HUES64 (cell line): ENCODE data around the gene RAE1.

Experiments
- H3K27ac ChIP-seq: 2 replicates; pipeline ENCODE4 v1.7.0; 2013; ENCODE audit warnings: low read depth, low read length, inconsistent platforms
- H3K27me3 ChIP-seq: 2 replicates; pipeline ENCODE4 v1.6.1; 2013; ENCODE audit warnings: mild to moderate bottlenecking, low read length; ENCODE audit not compliant: insufficient read depth
- H3K36me3 ChIP-seq: 2 replicates; pipeline ENCODE4 v1.6.1; 2013; ENCODE audit warnings: mild to moderate bottlenecking, low read length; ENCODE audit not compliant: insufficient read depth
- H3K4me1 ChIP-seq: 2 replicates; pipeline ENCODE4 v1.6.1; 2013; ENCODE audit warnings: mild to moderate bottlenecking, low read length, moderate library complexity; ENCODE audit not compliant: insufficient read depth
- H3K4me3 ChIP-seq: 2 replicates; pipeline ENCODE4 v1.5.1; 2013; ENCODE audit warnings: mild to moderate bottlenecking, low read length, moderate library complexity
- H3K9ac ChIP-seq: 2 replicates; pipeline ENCODE4 v1.6.1; 2013; ENCODE audit warnings: mild to moderate bottlenecking, low read depth, low read length
- H3K9me3 ChIP-seq: 2 replicates; pipeline ENCODE4 v1.6.1; 2013; ENCODE audit warnings: low read depth, low read length; ENCODE audit not compliant: insufficient read depth
- WGBS: fragments of 150-250, 120-280 bp; methylation state at CpG from one replicate; pipeline ENCODE4 v1.1.7; 2013; ENCODE audit warnings: missing lambda C conversion rate; 5-methylcytosine and 5-hydroxymethylcytosine counted together

Gene RAE1

DNA sequence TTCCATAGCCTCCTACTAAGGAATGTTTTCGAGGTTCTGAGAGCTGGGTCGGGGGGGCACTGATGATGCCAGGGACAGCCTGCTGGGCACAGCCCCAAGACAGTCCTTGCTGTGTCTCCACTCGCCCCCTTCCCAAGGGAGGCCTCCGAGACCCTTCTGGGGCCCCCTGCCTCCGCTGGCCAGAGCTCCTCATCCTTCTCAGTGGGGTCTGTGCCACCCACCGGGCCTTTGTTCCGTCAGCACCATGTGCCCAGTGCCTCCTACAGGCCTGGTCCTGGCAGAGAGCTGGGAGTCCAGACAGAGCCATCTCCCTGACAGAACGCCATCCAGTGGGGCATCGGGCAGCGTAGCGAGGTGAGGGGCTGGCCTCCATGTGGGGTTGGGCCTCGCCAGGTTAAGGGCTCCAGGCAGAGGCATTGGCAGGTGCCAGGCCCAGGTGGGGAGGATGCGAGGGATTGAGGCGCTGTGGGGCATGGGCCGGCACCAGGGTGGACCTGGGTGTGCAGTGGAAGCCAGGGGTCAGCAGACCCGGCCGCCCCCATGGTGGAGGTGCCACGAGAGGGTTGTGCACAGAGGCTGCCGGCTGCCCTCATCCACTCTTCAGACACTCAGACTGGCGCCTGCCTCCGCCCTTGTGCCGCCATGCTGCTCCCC, 53.5 kb downstream of the RAE1 start:
- Histone ChIP-seq H3K36me3 (peaks cover 81% of the 10 kb centered on the region), H3K9me3 (no peaks in the 10 kb centered on the region), H3K4me1 (no peaks in the 10 kb centered on the region)

DNA sequence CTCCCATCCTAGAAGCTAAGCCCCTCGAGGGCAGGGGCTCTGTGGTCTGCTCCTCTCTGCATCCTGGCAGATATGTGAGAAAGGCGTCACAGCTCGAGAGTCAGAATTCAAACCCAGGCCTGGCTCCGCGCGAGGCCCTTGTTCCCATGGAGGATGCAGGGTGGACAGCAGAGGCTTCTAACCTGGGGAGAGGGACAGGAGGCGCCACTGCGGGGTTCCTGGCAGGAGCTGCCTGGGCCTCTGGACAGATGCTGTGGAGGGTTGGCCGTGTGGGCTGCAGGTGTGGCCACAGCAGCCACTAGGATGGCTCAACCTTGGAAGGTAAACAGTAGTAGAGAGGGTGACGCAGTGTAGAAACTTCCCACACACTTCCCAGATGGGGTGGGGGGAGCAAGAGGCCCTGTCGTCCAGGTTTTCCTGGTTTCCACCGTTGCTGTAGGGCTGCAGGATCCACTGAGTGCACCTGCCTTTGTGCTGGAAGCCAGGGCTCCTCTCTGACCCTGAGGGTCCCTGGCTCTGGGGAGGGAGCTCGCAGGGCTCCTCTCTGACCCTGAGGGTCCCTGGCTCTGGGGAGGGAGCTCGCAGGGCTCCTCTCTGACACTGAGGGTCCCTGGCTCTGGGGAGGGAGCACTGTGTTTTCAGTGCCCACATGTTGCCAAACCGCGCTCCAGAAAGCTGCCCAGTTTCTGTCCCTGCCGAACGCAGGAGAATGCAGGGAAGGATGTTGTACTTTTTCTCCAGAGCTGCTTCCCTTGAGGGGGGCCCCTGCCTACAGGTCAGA, 54.4 kb downstream of the RAE1 start:
- Histone ChIP-seq H3K4me3 (no peak overlapping the region), H3K27ac (no peak overlapping the region), H3K27me3 (no peaks in the 10 kb centered on the region), H3K36me3 (peaks cover 73% of the 10 kb centered on the region), H3K4me1 (no peaks in the 10 kb centered on the region), H3K9me3 (no peaks in the 10 kb centered on the region), H3K9ac (no peak overlapping the region)
- WGBS = 93% methylated on average over 18 of the region's 18 CpGs

More for the DNA sequence above, 53.5 kb downstream of the RAE1 start:
- Histone ChIP-seq H3K27ac (no peak overlapping the region), H3K27me3 (no peaks in the 10 kb centered on the region), H3K4me3 (no peak overlapping the region), H3K9ac (no peak overlapping the region)
- 94% methylated on average over 22 of the region's 22 CpGs for WGBS

DNA sequence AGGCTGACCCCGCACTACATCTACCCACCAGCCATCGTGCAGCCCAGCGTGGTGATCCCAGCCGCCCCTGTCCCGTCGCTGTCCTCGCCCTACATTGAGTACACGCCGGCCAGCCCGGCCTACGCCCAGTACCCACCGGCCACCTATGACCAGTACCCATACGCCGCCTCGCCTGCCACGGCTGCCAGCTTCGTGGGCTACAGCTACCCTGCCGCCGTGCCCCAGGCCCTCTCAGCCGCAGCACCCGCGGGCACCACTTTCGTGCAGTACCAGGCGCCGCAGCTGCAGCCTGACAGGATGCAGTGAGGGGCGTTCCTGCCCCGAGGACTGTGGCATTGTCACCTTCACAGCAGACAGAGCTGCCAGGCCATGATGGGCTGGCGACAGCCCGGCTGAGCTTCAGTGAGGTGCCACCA, 56.5 kb downstream of the RAE1 start:
- WGBS = 95% methylated on average over 29 of the region's 29 CpGs
- H3K27ac ChIP-seq = no peak overlapping the region
- peaks cover 54% of the 10 kb centered on the region for H3K36me3 ChIP-seq
- H3K9me3 ChIP-seq = no peaks in the 10 kb centered on the region
- H3K9ac ChIP-seq = no peak overlapping the region
- H3K27me3 ChIP-seq = no peaks in the 10 kb centered on the region
- H3K4me3 ChIP-seq = no peak overlapping the region
- H3K4me1 ChIP-seq = no peaks in the 10 kb centered on the region

DNA sequence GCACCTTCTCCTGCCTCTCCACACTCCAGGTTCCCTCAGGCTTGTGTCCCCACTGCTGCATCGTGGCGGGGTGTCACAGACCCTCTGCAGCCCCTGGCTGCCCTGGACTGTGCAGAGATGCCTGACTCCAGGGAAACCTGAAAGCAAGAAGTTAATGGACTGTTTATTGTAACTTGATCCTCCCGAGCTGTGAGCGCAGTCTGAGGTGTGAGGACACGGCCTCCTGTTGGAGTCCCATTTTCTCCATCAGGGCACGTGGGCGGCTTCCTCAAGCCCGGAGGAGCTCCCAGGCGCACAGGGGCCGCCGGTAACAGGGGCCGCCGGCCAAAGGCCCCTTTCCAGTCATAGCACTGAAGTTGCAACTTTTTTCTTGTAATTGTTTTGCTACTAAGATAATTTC, 57.1 kb downstream of the RAE1 start:
- no peaks in the 10 kb centered on the region for H3K27me3 ChIP-seq
- H3K9me3 ChIP-seq = no peaks in the 10 kb centered on the region
- no peak overlapping the region for H3K9ac ChIP-seq
- no peaks in the 10 kb centered on the region for H3K4me1 ChIP-seq
- no peak overlapping the region for H3K27ac ChIP-seq
- 96% methylated on average over 13 of the region's 13 CpGs for WGBS
- H3K36me3 ChIP-seq = peaks cover 51% of the 10 kb centered on the region
- no peak overlapping the region for H3K4me3 ChIP-seq

DNA sequence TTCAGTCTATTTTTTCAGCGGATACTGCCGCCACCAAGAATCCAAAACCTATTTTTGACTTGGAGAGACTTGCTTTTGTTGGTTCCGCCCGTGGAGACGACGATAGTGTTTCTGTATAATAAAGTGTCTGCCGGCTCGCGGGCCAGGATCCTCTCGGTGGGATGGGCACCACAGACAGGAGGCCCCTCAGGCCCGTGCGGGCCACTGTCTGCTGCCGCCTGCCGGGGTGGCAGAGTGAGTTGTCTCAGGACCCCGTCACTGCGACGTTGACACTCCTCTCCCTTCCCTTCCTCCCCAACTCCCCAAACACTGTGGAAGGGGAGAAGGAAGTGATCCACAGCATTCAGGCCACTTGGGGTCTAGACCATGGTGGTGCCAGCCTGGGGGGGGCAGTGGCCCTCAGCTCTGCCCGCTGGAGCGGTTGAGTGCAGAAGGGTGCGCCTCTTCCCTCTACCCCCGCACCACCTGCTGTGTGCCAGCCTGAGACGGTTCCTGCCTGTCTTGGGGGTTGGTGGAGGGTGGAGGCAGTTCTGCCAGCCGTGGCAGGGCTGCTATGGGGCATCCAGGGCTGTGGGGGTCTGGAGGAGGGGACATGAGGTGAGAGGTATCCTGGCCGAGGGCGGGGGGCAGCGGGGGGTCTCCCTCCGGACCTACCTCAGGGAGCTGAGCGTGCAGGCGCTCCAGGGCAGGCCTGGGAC, 57.6 kb downstream of the RAE1 start:
- Histone ChIP-seq H3K27ac (no peak overlapping the region), H3K4me1 (no peaks in the 10 kb centered on the region), H3K9ac (no peak overlapping the region), H3K36me3 (peaks cover 46% of the 10 kb centered on the region), H3K4me3 (no peak overlapping the region), H3K9me3 (no peaks in the 10 kb centered on the region), H3K27me3 (no peaks in the 10 kb centered on the region)
- 94% methylated on average over 29 of the region's 29 CpGs for WGBS

DNA sequence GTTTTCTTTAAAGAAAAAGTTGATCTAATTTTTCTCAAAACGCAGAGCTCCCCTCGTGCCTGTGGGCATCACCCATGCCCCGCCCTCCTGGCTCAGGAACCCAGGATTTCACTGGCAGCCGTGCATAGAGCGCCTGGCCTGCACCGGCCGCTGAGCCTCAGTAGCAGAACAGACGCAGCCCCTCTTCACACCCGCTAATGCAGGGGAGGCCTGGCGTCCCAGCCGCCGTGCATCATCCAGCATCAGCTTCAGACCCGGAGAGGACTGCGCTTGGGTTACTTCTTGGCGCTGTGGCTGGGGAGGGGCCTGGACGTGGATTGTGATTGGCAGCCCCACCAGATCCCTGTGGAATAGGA, 58.2 kb downstream of the RAE1 start:
- Histone ChIP-seq H3K4me3 (no peak overlapping the region), H3K4me1 (no peaks in the 10 kb centered on the region), H3K36me3 (peaks cover 40% of the 10 kb centered on the region), H3K27me3 (no peaks in the 10 kb centered on the region), H3K9me3 (no peaks in the 10 kb centered on the region), H3K9ac (no peak overlapping the region), H3K27ac (no peak overlapping the region)
- 95% methylated on average over 16 of the region's 16 CpGs for WGBS

DNA sequence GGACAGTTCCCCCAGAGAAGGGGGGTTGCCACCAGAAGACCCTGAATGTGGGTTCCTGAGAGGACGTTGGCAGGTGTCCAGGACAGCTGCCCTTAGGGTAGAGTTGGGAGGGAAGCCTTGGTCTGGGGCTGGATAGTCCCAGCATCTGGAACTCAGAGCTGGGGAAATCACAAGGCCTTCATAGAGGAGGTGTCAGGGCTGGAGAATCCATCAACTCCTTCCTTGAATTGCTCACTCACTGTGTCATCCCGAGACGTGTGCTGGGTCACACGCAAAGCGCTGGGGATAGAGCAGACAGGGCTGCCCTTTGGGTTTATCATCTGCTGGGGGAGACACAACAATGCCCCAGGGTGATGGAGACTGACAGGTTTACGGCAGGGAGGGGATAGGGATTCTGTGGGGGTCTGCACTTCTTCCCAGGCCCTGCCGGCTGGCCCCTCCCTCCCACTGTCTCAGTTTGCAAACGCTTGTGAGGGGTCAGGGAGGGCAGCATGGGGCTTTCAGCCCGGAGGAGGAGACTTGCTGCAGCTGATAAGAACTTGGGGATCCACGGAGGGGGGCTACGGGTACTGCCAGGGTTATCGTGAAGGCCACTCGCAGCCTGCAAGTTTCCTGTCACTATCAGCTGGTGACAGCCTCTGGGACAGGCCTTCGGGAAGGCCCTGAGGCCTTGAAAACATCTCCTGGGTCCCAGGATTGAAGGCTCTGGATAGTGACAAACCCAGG, 58.8 kb downstream of the RAE1 start:
- 78% methylated on average over 14 of the region's 14 CpGs for WGBS
- Histone ChIP-seq H3K27me3 (no peaks in the 10 kb centered on the region), H3K4me1 (no peaks in the 10 kb centered on the region), H3K27ac (no peak overlapping the region), H3K4me3 (no peak overlapping the region), H3K9me3 (no peaks in the 10 kb centered on the region), H3K9ac (no peak overlapping the region), H3K36me3 (peaks cover 37% of the 10 kb centered on the region)

DNA sequence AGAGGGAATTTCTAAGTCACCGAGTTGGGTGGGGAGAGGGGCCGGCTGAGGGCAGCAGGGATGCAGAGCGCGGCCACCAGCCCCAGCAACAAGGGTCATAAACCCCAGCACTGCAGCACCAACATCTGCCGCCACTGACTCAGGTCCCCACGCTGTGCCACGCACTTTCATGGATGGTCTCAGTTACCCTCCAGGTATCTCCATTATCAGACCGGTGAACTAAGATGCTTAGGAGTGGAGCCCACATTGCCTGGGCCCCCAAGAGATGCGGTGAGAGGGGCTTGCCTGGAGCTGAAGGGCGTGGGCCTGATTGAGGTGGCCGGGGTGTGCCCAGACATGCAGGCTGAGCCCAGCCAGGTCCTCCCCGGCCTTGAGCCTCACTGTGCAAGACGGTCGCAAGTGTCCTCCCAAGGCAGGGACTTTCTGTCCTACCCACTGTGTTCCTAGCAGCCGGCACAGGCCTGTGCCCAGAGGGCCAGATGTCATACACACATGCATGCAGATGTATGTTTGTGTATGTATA, 59.4 kb downstream of the RAE1 start:
- WGBS = 86% methylated on average over 15 of the region's 15 CpGs
- Histone ChIP-seq H3K9ac (no peak overlapping the region), H3K36me3 (peaks cover 32% of the 10 kb centered on the region), H3K27me3 (no peaks in the 10 kb centered on the region), H3K4me3 (no peak overlapping the region), H3K27ac (no peak overlapping the region), H3K4me1 (no peaks in the 10 kb centered on the region), H3K9me3 (no peaks in the 10 kb centered on the region)

DNA sequence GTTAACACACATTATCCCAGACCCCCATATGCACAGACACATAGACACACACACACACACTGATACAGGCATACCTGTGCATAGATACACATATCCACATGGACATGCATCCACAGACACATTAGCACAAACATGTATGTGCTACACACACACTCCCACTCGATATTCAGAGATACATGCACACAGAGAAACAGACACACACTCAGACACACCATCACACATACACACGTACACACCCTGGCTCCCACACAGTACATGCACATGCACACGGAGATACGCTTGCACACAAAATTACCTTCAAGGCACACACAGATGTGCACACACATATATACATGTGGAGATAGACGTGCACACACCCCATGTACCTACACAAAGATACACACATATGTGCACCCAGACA, 59.9 kb downstream of the RAE1 start:
- Histone ChIP-seq H3K4me1 (no peaks in the 10 kb centered on the region), H3K27ac (no peak overlapping the region), H3K9ac (no peak overlapping the region), H3K27me3 (no peaks in the 10 kb centered on the region), H3K36me3 (peaks cover 27% of the 10 kb centered on the region), H3K9me3 (no peaks in the 10 kb centered on the region), H3K4me3 (no peak overlapping the region)
- WGBS = 90% methylated on average over 5 of the region's 5 CpGs

DNA sequence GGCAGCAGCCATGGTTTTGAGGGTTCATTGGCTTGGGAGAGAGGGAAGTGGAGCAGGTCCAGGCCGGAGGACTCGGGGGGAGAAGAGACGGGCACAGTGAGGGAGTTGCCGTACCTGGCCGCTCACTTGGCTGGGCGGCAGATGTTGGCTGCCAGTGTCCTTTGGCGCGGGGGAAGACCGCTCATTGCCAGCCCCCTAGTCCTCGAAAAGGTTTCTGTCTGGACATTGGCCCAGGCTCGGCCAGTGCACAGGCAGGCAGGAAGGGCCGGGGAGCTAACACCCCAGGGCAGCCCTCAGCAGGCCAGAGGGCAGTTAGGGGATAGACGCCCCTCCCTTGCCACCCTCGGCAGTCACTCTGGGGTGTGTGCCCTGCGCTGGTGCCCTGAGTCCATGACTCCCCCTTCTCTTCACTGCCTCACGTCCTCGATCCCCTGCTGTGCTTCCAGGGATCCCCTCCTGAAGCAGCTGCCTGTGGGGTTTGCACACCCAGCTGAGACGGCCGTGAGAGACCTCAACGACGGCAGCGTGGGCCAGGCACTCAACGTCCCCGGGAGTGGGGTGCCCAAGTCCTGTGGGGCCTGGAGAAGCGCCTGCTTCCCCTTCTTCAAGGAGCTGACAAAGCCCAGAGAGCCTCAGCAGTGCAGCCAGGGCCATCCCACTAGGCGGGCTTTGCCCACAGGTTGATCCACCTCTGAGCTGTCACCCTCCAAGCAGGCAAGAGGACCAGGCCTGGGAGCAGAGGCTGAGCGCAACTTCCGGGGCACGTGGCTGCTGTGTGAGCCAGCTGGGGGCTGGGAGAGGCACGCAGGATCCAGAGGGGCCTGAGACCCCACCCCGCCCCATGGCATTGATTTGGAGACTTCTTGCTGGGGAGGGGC, 60.6 kb downstream of the RAE1 start:
- H3K27ac ChIP-seq = no peak overlapping the region
- no peak overlapping the region for H3K4me3 ChIP-seq
- peaks cover 22% of the 10 kb centered on the region for H3K36me3 ChIP-seq
- H3K9me3 ChIP-seq = no peaks in the 10 kb centered on the region
- no peak overlapping the region for H3K9ac ChIP-seq
- H3K27me3 ChIP-seq = no peaks in the 10 kb centered on the region
- no peaks in the 10 kb centered on the region for H3K4me1 ChIP-seq
- 88% methylated on average over 31 of the region's 31 CpGs for WGBS
